ENCODE results near the gene SELENOF. TPM values are rescaled to one million over a fixed set of nuclear protein-coding genes. Genes with fewer than 3 reads are reported as not detected.
A peak's percentile ranks its signal among the peaks of the same experiment; 100 is the strongest.

The SELENOF gene
- total and polyA plus RNA-seq, 2 of the 13 experiments (the other 11 are each of a cell fraction or from before 2014, with no cell fraction given) = 133 to 163 TPM

- TF ChIP-seq CEBPB (IDR thresholded peaks at IDR 0.05; ENCODE audit: borderline replicate concordance, low read depth, low read length) (no peak), CBX5 (CRISPR knock-in tag; IDR thresholded peaks at IDR 0.05; ENCODE audit: borderline replicate concordance) (no peak), SALL2 (CRISPR knock-in tag; IDR thresholded peaks at IDR 0.05) (no peak), XBP1 (CRISPR knock-in tag; IDR thresholded peaks at IDR 0.05) (no peak), GRHL1 (CRISPR knock-in tag; conservative IDR thresholded peaks at IDR 0.05) (no peak), ZNF260 (CRISPR knock-in tag; IDR thresholded peaks at IDR 0.05; ENCODE audit: borderline replicate concordance, low read depth) (no peak), PCBP2 (optimal IDR thresholded peaks at IDR 0.05; ENCODE audit: low read depth, low read length, poor library complexity, severe bottlenecking) (no peak), HCFC1 (IDR thresholded peaks at IDR 0.05; ENCODE audit: low read depth, low read length) (no peak), ZNF607 (CRISPR knock-in tag; IDR thresholded peaks at IDR 0.05; ENCODE audit: borderline replicate concordance) (no peak), IKZF5 (CRISPR knock-in tag; IDR thresholded peaks at IDR 0.05) (no peak; the same call in 1 of the 2 replicates), AGO2 (optimal IDR thresholded peaks at IDR 0.05; ENCODE audit: low read depth, low read length) (peak; percentile 72), ZBTB20 (CRISPR knock-in tag; IDR thresholded peaks at IDR 0.05; ENCODE audit: borderline replicate concordance, low read depth) (no peak), ZNF510 (CRISPR knock-in tag; IDR thresholded peaks at IDR 0.05; ENCODE audit: low read depth) (no peak), FLYWCH1 (CRISPR knock-in tag; IDR thresholded peaks at IDR 0.05) (0 out of 2 replicates have a peak, but pooled peaks have one; percentile 18), ZNF121 (CRISPR knock-in tag; IDR thresholded peaks at IDR 0.05) (no peak), ZGPAT (CRISPR knock-in tag; IDR thresholded peaks at IDR 0.05) (no peak; the same call in 1 of the 2 replicates), ATM (IDR thresholded peaks at IDR 0.05; ENCODE audit: borderline replicate concordance) (no peak), WIZ (CRISPR knock-in tag; IDR thresholded peaks at IDR 0.05) (no peak)
- TF ChIP-seq, protein P1, sequence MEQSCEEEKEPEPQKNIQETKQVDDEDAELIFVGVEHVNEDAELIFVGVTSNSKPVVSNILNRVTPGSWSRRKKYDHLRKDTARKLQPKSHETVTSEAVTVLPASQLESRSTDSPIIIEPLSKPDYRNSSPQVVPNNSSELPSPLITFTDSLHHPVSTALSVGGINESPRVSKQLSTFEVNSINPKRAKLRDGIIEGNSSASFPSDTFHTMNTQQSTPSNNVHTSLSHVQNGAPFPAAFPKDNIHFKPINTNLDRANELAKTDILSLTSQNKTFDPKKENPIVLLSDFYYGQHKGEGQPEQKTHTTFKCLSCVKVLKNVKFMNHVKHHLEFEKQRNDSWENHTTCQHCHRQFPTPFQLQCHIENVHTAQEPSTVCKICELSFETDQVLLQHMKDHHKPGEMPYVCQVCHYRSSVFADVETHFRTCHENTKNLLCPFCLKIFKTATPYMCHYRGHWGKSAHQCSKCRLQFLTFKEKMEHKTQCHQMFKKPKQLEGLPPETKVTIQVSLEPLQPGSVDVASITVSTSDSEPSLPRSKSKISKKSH (CRISPR knock-in tag; IDR thresholded peaks at IDR 0.05; ENCODE audit: borderline replicate concordance) = no peak
- TF ChIP-seq, protein P2, sequence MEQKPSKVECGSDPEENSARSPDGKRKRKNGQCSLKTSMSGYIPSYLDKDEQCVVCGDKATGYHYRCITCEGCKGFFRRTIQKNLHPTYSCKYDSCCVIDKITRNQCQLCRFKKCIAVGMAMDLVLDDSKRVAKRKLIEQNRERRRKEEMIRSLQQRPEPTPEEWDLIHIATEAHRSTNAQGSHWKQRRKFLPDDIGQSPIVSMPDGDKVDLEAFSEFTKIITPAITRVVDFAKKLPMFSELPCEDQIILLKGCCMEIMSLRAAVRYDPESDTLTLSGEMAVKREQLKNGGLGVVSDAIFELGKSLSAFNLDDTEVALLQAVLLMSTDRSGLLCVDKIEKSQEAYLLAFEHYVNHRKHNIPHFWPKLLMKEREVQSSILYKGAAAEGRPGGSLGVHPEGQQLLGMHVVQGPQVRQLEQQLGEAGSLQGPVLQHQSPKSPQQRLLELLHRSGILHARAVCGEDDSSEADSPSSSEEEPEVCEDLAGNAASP (CRISPR knock-in tag; IDR thresholded peaks at IDR 0.05; ENCODE audit: borderline replicate concordance) = 0 out of 2 replicates have a peak, but pooled peaks have one; percentile 14
- TF ChIP-seq, protein P3, sequence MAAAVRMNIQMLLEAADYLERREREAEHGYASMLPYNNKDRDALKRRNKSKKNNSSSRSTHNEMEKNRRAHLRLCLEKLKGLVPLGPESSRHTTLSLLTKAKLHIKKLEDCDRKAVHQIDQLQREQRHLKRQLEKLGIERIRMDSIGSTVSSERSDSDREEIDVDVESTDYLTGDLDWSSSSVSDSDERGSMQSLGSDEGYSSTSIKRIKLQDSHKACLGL (CRISPR knock-in tag; IDR thresholded peaks at IDR 0.05) = peak; percentile 54; the same call in 1 of the 2 replicates
Observed at GRCh38 chr1:86914998-86915736, 1.2 kb upstream of the SELENOF start (continued).
